HepG2 (cell line): ENCODE results near the gene KCTD8. TPM values are rescaled to one million over a fixed set of nuclear protein-coding genes. Genes with fewer than 3 reads are reported as not detected.

Experiments used
- polyA plus RNA-seq, 8 experiments: library from polyadenylated mRNA; depleted of rRNA in 3 of 8; stranded (reverse) in 7 of 8; unstranded in 1 of 8; fragments of >200 nt; fragmentation: Illumina TruSeq in 4 of 8; extraction: Trizol in 4 of 8; gene quantifications; 2 replicates each; pipeline versions ENCODE4 v1.2.1 to v1.2.3, GENCODE V29; 2011 to 2016; ENCODE audit warnings: low read depth in 4 of 8, missing spikeins in 1 of 8, mixed read lengths in 1 of 8; ENCODE audit not compliant: insufficient read depth in 1 of 8
- total RNA-seq, 5 experiments: library from RNA; depleted of rRNA; stranded (reverse); fragments of >200 nt; fragmentation: Illumina TruSeq; extraction: Trizol; gene quantifications; 2 replicates each; pipeline ENCODE4 v1.2.3, GENCODE V29; 2016; ENCODE audit warnings: low read depth in 1 of 5

The KCTD8 gene
- total and polyA plus RNA-seq, 2 of the 13 experiments (the other 11 are each of a cell fraction or from before 2014, with no cell fraction given), result not detected

Other genes with a start within 250 kb of the KCTD8 start
- not detected in 2 replicates for gene YIPF7, start 202.8 kb upstream of the KCTD8 start, total RNA-seq (2016; rRNA removed; fragmentation: Illumina TruSeq; extraction: Trizol)
- 0.12 TPM in 1 of 2 replicates, not detected in the other for gene YIPF7, start 202.8 kb upstream of the KCTD8 start, polyA plus RNA-seq (2011; rRNA removed)
- 24.6 and 26.6 TPM in 2 replicates for gene GUF1, start 229.6 kb upstream of the KCTD8 start, total RNA-seq (2016; rRNA removed; fragmentation: Illumina TruSeq; extraction: Trizol)
- 8.7 and 10.3 TPM in 2 replicates for gene GUF1, start 229.6 kb upstream of the KCTD8 start, polyA plus RNA-seq (2011; rRNA removed)